SKM-1 treated with dmso at 0.1 percent for 144 hours (cell line): ENCODE measurements around the gene LSM14A.
A peak's percentile ranks its signal among the peaks of the same experiment; 100 is the strongest.
"Not testable (repeated sequence)": the region's sequence is repeated elsewhere in the genome, so short reads cannot be mapped to it uniquely, and the experiment has no call there.

Experiments used
- DNase-seq: peaks from one replicate; lab custom pipeline; 2025; ENCODE audit not compliant: unreplicated experiment; lab: John Stamatoyannopoulos, UW

LSM14A gene

DNA sequence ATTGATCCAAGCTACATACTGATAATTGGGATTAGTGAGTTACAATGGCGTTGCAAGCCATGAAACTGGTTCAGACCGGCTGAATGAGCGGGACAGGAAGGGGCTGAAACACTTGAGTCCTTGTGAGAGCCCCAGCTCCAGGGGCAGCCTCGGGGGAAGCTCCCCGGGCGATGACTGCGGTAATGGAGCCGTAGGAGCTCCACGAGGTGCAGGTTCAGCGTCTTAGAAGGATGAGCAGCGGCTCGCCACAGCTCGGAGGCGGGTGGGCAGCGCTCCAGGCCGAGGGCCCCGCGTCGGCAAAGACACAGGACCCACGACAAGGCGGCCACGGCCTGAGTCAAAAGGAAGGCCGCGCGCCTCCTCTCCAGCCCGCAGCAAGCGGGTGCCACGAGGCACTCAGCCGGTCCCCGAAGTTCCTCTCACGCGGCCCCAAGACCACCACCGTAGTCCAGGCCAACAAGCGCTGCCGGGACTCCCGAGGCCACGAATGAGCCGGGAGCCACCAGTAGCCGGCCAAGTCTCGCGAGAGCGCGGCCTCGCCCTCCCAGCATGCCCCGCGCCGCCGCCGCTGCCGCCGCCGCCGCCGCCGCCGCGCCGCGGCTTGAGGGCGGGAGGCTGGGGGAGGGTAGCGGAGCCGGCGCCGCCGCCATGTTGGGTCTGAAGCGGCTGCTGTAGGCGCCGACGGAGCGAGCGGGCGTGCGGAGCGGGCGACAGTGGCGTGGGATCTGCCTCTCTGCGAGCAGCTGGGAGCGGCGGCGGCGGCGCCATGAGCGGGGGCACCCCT is at the start of gene LSM14A:
LSM14A (plus strand) TSS at position 628 of the 784 bp plus-strand sequence; CDS start at position 767, 139 bp downstream.
- peak; percentile 75 for DNase-seq

DNA sequence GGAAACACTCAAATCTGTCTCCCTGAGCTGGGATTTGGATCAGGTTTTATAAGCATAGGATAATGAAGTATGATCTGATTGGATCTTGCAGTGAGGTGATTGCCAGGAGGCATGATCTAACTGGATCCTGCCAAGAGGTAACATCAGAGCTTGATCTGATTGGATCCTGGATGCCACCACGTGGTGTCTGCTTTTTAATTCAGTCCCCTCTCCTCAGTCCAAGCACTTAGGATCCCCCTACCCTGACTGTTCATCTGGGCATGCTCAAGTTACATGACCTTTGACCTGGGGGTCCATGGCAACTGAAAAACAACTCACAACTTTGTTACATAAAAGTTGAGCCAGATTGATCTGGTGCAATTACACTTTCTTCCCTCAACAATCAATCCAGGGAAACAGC is 47.5 kb upstream of the LSM14A start:
- no peak for DNase-seq

DNA sequence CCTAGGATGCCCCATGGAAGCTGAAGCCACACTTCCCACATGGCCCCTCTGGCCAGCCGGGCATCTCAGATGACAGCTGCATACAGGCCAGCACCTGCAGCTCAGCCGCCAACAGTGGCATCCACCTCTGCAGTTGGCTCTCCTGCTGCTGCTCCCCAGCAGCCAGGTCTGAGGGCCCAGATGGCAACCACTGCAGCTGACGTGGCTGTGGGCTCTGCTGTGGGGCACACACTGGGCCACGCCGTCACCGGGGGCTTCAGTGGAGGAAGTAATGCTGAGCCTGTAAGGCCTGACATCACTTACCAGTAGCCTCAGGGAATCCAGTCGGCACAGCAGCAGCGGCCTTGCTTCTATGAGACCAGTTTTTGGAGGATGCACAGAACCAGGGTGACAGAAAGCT is 45.3 kb upstream of the LSM14A start:
- DNase-seq, result no peak

DNA sequence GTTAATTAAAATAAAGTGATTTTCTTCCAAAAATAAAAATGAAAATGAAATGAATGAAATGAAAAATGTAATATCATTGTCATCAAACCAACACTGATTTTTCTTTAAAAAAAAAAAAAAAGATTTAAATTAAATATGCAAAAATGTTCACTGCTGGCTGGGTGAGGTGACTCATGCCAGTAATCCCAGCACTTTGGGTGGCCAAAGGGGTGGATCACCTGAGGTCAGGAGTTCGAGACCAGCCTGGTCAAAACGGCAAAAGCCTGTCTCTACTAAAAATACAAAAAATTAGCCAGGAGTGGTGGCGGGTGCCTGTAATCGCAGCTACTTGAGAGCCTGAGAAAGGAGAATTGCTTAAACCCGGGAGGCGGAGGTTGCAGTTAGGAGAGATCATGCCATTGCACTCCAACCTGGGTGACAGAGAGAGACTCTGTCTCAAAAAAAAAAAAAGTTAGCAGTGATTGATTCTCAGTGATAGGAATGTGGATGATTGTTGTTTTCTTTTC is 44.6 kb upstream of the LSM14A start:
- no peak for DNase-seq

DNA sequence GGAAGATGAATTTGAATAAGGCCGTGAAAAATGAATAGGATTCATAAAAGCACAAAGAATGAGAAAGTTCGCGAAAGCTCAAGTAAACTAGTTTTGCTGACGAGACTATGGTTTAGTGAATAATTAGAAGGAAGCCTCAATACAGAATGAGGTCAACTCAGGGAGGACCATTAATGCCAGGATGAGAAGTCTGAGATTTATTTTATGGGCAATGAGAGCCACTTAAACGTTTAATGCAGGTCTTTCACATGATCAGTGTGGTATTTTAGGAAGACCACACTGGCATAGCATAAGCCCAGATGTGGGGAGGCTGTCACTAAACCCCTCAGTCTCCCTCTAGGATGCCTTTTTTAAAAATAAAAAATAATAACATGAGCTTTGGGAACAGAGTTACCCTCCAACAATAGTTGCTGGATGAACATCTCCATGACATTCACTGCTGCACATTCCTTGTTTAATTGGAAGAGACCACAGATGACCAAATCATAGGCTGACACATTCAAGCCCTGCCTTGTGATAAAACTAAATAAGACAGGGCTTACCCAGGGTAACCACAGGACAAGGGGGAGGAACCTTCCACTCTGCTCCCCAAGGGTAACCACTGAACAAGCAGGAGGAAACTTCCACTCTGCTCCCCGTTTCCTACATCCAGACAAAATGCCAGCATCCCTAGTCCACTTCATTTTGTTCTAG is 43.6 kb upstream of the LSM14A start:
- no peak for DNase-seq

DNA sequence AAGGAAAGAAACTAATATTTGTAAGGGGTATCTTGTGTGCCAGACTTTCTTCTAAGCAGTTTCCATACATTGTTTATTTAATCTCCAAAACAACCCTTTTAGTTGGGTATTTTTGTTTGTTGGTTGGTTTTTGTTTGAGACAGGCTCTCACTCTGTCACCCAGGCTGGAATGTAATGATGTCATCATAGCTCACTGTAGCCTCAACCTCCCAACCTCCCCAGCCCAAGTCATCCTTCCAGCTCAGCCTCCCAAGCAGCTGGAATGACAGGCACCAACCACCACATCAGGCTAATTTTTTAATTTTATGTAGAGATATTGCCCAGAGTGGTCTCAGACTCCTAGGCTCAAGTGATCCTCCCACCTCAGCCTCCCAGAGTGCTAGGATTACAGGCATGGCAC is 41.2 kb upstream of the LSM14A start:
- no peak for DNase-seq

DNA sequence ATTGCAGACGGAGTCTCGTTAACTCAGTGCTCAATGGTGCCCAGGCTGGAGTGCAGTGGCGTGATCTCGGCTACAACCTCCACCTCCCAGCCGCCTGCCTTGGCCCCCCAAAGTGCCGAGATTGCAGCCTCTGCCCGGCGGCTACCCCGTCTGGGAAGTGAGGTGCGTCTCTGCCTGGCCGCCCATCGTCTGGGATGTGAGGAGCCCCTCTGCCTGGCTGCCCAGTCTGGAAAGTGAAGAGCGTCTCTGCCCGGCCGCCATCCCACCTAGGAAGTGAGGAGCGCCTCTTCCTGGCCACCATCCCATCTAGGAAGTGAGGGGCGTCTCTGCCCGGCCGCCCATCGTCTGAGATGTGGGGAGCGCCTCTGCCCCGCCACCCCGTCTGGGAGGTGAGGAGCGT is 40.2 kb upstream of the LSM14A start:
- DNase-seq, result not testable (repeated sequence)

DNA sequence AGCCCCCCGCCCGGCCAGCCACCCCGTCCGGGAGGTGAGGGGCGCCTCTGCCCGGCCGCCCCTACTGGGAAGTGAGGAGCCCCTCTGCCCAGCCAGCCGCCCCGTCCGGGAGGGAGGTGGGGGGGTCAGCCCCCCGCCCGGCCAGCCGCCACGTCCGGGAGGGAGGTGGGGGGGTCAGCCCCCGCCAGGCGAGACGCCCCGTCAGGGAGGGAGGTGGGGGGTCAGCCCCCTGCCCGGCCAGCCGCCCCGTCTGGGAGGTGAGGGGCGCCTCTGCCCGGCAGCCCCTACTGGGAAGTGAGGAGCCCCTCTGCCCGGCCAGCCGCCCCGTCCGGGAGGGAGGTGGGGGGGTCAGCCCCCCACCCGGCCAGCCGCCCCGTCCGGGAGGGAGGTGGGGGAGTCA is 39.6 kb upstream of the LSM14A start:
- not testable (repeated sequence) for DNase-seq

DNA sequence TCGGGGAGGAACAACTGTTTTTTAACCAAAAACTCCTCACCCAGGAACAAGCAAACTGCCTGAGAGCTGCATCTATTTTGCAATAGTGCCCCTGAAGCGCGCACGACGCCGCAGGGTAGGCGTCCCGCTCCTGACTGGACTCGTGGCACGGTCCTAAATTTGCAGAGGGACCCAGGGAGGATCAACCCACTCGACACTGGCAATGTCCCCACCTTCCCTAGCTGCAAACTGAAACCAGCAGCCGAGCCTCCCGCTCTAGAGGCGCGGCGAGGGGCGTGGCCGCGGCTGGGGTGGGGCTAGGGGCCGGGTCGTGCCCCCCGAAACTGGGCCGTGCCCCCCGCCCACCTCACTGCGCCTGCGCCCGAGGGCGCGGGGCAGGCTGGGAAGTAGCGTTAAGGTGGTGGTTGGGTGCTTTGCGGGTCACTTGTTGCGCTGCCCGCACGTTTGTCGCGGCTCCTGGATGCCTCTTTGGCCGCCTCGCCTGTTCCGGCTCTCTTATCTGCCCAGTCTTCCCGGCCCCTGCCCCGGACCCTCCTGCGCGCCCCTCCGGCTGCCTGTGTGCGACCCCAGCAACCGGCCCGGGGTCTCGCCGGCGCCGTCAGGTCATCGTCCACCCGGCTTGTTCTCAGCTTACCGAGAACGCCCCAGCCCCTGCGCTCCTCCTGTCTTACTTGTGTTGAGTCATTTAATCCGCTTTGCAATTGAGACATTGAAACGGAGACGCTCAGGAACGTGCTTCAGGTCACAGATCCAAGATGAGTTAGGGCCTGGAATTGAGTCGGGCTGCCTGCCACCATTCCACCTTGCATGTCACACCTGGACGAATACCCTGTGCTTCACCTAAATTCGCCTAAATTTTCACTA is 37.9 kb upstream of the LSM14A start:
- peak; percentile 90 for DNase-seq

DNA sequence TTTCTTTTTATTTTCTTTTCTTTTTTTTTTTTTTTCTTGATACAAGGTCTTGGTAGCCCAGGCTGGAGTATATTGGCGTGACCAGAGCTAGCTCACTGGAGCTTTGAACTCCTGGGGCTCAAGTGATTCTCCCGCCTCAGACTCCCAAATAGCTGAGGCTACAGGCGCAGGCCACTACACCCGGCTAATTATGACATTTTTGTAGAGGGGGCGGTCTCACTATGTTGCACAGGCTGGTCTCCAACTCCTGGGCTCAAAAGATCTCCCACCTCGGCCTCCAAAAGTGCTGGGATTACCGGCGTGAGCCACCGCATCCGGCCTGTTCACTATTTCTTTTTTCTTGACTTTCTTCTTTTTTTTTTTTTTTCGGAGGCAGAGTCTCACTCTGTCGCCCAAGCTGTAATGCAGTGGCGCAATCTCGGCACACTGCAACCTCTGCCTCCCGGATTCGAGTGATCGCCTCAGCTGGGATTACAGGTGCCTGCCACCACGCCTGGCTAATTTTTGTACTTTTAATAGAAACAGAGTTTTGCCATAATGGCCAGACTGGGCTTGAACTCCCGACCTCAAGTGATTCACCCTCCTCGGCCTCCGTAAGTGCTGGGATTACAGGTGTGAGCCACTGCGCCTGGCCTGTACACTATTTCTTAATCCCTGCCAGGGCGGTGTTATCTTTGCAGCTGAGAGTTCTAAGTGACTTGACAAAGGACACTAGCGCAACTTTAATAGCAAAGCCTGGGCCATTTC is 37.1 kb upstream of the LSM14A start:
- DNase-seq, result no peak

DNA sequence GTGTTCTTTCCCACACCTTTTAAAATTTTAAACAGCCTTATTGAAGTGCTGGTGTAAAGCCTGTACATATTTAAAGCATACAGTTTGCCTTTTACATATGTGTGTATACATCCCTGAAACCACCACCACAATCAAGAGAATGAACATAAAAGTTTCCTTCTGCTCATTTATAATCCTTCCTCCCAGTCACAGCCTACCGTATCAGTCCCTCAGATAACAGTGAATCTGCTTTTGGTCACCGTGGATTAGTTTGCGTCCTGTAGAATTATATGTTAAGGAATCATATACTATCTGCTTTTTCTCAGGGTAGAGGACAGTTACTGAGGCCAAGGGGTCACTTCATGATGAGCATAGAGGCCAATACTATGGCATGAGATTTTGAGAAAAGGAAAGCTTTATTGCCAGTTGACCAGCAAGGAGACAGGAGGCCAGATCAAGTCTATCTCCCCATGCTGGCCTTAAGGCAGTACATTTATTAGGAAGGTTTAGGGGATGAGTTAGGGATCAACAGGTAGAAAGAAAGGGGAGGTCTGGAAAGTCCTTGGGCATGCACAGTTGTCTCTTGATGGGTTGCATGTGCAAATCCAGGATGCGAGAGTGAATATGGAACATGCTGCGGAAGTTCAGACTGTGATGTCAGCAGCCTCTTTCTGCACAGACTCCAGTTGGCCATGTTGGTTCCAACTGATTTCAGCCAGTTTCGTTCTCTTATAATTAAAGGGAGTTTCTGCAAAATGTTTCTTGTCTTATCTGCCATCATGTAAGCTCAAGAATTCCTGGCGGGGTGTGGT is 36.3 kb upstream of the LSM14A start:
- DNase-seq, result no peak

DNA sequence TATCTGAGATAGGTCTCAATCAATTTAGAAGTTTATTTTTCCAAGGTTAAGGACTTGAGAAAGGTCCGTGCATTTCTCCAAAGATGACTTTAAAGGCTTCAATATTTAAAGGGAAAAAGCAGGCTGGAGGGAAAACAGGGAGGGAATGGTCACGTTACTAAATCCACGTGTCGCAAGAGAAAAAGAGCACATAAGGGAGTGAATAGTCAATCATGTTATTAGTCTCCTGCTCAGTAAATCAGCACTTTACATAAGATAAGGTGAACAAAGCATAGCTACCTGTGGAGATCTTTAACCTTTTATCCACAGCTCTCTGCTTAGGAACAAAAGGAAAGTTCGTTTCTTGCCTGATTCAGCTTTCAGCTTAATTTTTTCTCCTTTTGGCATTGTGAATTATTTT is 31.3 kb upstream of the LSM14A start:
- no peak for DNase-seq

DNA sequence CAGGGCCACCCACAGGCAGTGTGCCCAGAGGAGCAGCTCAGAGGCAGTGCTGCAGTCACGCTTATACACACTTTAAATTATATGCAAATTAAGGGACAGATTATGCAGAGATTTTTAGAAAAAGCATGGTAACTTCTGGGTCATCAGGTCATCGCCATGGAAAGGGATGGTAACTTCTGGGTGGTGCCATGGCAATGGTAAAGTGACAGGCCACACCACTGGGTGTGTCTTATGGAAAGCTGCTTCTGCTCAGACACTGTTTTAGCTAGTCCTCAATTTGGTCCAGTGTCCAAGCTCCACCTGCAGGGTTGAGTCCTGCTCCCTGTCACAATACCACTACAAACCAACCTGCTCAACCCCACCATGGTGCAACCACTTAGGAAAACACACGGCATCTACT is 29.9 kb upstream of the LSM14A start:
- no peak for DNase-seq

DNA sequence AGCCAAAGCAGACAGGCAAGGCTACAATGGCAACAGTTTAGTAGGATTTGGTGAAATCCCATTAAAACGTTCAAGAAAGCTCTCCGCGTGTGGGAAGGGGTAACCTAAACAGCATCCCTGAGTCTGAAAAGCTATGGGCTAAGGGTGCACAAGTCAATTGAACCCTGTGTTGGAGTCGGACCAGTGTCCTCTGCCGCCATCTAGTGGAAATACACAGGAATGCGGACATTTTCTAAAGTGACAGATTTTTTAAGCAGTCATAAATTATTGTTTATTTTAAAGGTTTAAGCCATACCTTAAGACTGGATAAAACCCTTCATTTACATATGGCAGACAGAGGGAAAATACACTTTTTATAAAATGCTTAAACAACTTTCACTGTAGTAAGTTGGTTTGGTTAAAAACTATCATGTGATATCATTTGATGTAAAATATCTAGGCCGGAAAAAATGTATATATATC is 26.5 kb upstream of the LSM14A start:
- DNase-seq, result peak; percentile 58

DNA sequence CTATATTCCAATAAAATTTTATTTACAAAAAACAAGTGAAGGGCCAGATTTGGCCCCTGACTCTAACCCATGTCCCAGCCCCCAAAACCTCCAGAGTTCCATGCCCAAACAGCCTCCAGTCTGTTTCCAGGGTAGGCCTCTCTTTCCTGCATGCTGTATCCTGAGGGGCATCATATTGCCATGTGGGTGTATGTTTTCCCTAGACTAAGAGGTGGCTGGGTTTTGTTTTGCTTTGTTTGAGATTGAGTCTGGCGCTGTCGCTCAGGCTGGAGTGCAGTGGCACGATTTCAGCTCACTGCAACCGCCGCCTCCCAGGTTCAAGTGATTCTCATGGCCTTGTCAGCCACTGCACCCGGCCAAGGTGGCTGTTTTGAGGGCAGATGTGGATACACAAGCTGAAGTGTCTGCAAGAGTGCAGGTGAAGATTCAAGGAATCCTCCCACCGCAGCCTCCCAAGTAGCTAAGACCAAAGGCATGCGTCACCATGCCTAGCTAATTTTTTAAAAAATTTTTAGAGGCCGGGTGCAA is 23.6 kb upstream of the LSM14A start:
- no peak for DNase-seq

DNA sequence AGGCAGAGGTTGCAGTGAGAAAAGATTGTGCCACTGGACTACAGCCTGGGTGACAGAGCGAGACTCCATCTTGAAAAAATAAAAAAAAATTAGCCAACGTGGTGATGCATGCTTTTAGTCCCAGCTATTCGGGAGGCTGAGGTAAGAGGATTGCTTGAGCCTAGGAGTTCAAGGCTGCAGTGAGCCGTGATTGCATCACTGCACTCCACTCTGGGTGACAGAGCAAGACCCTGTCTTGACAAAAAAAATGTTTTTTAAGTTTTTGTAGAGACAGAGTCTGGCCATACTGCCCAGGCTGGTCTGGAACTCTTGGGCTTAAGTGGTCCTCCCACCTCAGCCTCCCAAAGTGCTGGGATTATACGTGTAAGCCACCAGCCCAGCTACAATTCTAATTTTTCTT is 22.4 kb upstream of the LSM14A start:
- no peak for DNase-seq

DNA sequence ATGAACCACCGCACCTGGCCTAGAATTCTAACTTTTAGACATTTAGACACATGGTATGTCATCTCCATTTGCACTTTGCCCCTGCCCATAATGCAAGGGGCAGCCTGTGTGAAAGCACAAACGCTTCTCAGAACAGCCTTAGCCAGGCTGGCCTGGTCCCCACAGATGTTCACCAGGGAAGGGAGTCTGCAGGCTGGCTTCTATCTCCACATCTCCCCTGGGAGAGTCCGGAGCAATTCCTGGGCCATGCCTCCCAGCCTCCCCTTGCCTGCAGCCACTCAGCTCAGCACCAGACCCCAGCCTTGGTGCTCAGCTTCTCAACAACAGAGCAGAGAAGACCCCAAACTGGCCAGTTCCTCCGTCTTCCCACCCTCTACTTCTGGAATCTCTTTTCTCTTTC is 21.7 kb upstream of the LSM14A start:
- DNase-seq, result no peak

DNA sequence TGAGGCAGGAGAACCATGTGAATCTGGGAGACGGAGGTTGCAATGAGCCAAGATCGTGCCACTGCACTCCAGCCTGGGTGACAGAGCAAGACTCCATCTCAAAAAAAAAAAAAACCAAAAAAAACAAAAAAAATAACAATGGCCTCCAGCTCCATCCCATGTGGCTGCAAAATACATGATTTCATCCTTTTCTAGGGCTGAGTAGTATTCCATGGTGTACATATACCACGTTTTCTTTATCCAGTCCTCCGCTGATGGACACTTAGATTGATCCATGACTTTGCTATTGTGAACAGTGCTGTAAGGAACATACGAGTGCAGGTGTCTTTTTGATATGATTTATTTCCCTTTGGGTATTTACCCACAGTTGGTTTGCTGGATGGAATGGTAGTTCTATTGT is 20.9 kb upstream of the LSM14A start:
- no peak for DNase-seq

DNA sequence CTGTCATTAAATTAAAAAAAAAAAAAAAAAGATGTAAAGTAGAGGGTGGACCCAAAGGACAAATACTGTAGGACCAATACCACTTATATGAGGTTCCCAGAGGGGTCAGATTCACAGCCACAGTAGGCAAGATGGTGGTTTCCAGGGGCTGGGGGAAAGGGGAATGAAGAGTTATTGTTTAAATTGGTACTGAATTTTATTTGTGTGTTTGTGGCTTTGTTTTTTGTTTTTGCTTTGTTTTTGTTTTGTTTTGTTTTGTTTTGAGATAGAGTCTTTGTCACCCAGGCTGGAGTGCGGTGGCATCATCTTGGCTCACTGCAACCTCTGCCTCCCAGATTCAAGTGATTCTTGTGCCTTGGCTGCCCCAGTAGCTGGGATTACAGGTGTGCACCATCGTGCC is 17.9 kb upstream of the LSM14A start:
- no peak for DNase-seq

DNA sequence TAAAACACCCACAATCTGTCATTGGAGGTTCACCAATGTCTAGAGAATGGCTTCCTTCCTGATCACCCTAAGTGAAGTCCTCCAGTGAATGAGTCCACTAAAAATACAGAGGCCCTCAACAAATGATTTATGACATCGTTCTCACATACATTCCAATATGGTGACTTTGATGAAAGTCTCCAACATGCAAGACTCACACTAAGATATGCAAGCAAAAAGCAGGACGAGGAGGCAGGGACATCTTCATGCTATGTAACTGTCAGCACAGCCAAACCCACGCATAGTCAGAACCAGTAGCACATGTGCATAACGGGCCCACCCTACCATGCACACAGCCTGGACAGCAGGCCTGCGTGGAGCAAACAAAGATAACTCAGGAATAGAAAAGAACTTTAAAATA is 16.6 kb upstream of the LSM14A start:
- DNase-seq, result no peak
